Coronary artery (tissue), 2 donors: Measurements from ENCODE around the gene RAB40C.

Experiments used
- DNase-seq: peaks from one replicate; pipeline ENCODE4 v3.0.0-alpha.2; 2017; ENCODE audit warnings: low spot score
- H3K27ac ChIP-seq, 2 donors: fragments of 200-600 bp; sonication (generic); one replicate each; pipeline ENCODE4 v1.5.1; 2016 to 2019
- H3K4me3 ChIP-seq: fragments of 200-600 bp; sonication (generic); 2 replicates; pipeline ENCODE4 v1.5.1; 2016; ENCODE audit warnings: mild to moderate bottlenecking, moderate library complexity
- TF ChIP-seq, protein P1 (sequence below): fragments of 200-600 bp; sonication (generic); IDR thresholded peaks from one replicate; pipeline ENCODE4 v1.5.1; 2019; ENCODE audit warnings: antibody characterized with exemption

Gene RAB40C

DNA sequence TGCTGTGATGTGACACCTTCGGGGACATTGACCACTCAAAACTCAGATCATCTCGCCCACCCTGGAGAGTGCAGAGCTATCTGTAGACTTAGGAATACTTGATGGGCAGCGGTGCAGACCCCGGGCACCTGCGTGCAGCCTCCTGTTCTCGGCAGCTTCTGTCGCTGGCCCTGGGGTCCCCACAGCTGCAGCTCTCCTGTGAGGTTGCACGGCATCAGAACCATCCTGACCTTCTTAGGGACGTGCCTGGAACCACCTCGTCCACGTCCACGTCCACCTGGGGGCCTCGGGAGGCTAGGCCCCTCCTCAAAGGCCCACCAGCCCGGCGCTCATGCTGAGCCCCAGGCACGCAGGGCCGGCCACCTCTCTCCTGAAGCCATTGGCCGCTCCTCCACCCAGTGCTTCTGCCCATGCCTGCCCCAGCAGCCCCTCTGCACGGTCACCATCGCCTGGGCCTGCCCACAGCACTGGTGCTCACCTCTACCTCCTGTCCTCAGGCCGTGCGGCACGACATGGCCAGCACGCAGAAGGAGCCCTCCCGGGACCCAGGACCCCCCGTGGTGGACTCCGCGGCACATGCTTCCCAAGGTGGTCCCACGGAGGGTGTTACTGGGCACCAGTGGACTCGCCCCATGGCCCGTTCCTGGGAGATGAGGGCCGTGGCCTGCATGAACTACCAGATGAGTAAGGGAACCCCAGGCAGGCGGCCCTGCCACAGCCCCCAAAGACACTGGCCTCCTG, 38.6 kb downstream of the RAB40C start:
- Histone ChIP-seq H3K27ac (no peak overlapping the region), H3K4me3 (no peak overlapping the region)
- DNase-seq: no peak
- TF ChIP-seq, protein P1, sequence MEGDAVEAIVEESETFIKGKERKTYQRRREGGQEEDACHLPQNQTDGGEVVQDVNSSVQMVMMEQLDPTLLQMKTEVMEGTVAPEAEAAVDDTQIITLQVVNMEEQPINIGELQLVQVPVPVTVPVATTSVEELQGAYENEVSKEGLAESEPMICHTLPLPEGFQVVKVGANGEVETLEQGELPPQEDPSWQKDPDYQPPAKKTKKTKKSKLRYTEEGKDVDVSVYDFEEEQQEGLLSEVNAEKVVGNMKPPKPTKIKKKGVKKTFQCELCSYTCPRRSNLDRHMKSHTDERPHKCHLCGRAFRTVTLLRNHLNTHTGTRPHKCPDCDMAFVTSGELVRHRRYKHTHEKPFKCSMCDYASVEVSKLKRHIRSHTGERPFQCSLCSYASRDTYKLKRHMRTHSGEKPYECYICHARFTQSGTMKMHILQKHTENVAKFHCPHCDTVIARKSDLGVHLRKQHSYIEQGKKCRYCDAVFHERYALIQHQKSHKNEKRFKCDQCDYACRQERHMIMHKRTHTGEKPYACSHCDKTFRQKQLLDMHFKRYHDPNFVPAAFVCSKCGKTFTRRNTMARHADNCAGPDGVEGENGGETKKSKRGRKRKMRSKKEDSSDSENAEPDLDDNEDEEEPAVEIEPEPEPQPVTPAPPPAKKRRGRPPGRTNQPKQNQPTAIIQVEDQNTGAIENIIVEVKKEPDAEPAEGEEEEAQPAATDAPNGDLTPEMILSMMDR: no peak

DNA sequence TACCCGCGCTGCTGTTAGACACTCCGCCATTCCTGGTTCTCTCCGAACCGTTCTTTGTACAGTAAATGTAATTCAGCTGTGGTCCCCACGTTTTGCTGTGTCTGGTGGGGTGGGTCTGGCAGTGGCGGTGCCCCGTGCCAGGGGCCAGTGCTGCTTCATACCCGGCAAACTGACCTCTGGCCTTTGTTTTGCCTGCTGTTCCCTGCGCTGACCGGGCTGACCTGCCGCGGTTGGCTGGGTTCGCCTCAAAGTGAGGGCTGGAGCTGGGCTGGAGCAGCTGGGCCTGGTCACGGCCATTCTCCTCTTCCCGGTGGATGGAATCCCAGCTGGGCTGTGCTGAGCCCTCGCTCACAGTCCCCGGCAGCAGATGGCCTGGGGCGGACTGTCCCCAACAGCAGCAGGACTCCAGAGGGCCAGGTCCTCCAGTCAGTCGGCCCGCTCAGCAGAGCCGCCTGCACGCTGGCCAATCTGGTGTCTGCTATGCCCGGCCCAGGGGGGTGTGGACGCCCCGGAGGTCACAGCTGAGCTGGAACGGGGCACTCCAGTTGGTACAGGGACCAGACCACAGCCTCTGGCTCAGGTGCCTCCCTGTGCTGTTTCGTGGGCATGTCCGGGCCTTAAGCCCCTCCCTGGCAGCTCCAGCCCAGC, 39.4 kb downstream of the RAB40C start:
- no peak for DNase-seq
- Histone ChIP-seq H3K4me3 (no peak overlapping the region), H3K27ac (no peak overlapping the region)
- TF ChIP-seq, protein P1: no peak

DNA sequence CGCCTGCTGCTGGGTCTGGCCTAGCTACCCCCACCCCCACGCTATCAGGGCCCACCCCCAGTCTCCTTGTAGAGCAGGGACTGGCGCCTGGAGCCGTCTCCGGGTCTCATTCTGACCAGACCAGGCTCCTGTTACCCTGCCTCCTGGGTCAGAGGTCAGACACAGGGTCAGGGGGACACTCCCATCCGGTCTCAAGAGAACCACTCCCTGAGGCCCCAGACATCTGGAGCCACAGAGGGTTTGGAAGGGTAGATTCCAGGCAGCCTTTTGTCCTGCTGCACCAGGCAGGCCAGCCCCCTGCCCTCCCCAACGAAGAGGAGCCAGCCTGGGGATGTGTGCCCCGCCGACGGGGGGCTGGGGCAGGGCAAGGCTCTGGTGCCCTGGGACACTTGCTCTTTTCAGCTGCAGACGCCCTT, 40.0 kb downstream of the RAB40C start:
- Histone ChIP-seq H3K27ac (no peak overlapping the region), H3K4me3 (no peak overlapping the region)
- DNase-seq: no peak
- TF ChIP-seq, protein P1: no peak

DNA sequence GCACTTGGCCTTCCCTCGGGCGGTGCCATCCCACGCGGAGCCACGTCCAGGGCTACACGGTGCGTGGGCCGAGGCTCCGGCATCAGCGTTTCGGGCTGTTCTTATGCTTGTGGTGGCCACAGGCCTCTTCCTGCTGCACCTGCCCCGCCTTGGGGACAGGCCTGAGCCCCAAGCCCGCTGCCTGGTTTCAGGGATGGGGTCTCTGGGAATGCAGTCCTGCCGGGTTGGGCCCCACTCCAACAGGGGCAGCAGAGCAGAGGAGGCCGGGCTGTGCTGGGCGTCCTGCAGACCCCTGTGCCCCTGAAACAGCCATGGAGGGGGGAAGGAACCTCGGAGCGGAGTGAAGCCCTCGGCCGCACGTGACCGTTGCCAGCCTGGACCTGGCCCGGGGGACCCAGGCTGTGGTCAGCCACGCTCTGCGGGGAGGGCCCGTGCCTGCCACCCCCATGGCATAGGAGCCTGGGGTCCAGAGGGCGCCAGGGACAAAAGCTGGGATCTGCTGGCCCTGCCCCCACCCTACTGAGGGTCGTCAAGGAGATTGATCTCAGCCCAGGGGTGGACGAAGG, 40.5 kb downstream of the RAB40C start:
- no peak for DNase-seq
- TF ChIP-seq, protein P1: no peak
- Histone ChIP-seq H3K27ac (no peak overlapping the region), H3K4me3 (no peak overlapping the region)

DNA sequence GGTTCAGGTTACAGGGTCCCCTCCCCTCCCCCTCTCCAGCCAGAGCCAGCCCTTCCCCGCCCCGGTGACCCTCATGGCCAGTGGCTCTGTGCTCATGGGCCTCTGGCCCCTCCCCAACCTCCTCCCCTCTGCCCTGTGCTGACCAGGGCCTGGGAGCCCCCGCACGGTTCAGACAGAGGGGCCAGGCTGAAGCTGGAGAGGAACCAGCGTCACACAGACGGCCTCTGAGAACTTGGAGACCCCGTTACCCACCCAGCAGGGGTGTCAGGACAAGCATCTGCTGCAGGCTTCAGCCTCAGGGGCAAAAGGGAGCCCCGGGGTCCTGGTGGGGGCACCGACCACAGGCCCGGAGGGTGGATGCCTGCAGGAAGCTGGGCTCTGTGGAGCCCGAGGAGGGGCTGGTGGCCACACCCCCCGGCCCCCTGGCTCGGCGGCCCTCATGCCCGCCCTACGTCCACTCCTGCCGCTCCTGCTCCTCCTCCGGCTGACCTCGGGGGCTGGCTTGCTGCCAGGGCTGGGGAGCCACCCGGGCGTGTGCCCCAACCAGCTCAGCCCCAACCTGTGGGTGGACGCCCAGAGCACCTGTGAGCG, 41.0 kb downstream of the RAB40C start, which contains the start of gene WFIKKN1:
Gene WFIKKN1 (plus strand): TSS at position 171 of the 591 bp plus-strand sequence. CDS start 269 bp downstream, at position 440.
- H3K4me3 ChIP-seq: no peak within 1 kb of the TSS
- no peak for DNase-seq
- TF ChIP-seq, protein P1: no peak
- H3K27ac ChIP-seq: no peak within 1 kb of the TSS

DNA sequence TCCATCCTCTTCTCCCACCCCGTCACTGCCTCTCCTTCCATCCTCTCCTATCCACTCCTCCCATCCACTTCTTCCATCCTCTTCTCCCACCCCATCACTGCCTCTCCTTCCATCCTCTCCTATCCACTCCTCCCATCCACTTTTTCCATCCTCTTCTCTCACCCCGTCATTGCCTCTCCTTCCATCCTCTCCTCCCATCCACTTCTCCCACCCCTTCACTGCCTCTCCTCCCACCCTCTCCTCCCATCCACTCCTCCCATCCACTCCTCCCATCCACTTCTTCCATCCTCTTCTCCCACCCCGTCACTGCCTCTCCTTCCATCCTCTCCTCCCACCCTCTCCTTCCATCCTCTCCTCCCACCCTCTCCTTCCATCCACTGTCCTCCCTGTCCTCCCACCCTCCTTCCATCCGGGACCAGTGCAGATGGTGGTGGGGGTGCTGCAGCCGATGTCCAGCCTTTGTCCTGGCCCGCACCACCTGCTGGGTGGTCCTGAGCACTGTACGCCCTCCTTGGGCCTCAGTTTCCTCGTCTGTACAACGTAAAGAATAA, 42.0 kb downstream of the RAB40C start:
- no peak for DNase-seq
- H3K27ac ChIP-seq: no peak overlapping the region
- no peak overlapping the region for H3K4me3 ChIP-seq
- TF ChIP-seq, protein P1: no peak
